K562 (cell line): ENCODE results near the gene SLC3A2. TPM values are rescaled to one million over a fixed set of nuclear protein-coding genes. Genes with fewer than 3 reads are reported as not detected.

Source experiments
- BCLAF1 ChIP-seq, 2 experiments: fragments of 450-650 bp in 1 of 2; IDR thresholded peaks; 2 replicates each; pipeline ENCODE4 v1.6.1; 2011 to 2017; ENCODE audit warnings: low read depth in 2 of 2, antibody characterized with exemption in 1 of 2, borderline replicate concordance in 1 of 2, low read length in 1 of 2, mild to moderate bottlenecking in 1 of 2, mixed read lengths in 1 of 2; ENCODE audit not compliant: control insufficient read depth in 1 of 2
- BRD9 ChIP-seq: fragments of 450-650 bp; IDR thresholded peaks from 2 replicates; pipeline ENCODE4 v1.6.1; 2018; ENCODE audit warnings: low read depth; ENCODE audit not compliant: partially characterized antibody
- ESRRB ChIP-seq: fragments of 250-450 bp; sonication (Bioruptor Pico); IDR thresholded peaks from 2 replicates; pipeline ENCODE4 v1.5.0; 2020; ENCODE audit warnings: mild to moderate bottlenecking, moderate library complexity, borderline replicate concordance
- ILF3 ChIP-seq: fragments of 450-650 bp; IDR thresholded peaks from 2 replicates; pipeline ENCODE4 v1.6.1; 2018; ENCODE audit warnings: antibody characterized with exemption, mild to moderate bottlenecking, moderate library complexity, borderline replicate concordance
- KHSRP ChIP-seq: fragments of 450-650 bp; IDR thresholded peaks from 2 replicates; pipeline ENCODE4 v1.6.1; 2017
- MAFG ChIP-seq: fragments of 450-650 bp; conservative IDR thresholded peaks from 2 replicates; pipeline ENCODE4 v1.6.1; 2016; ENCODE audit warnings: missing genetic modification characterization, missing compliant biosample characterization
- PHF8 ChIP-seq: fragments of 200-600 bp; sonication (generic); IDR thresholded peaks from 2 replicates; pipeline ENCODE4 v1.6.1; 2012; ENCODE audit warnings: mixed run types, mild to moderate bottlenecking, inconsistent platforms, low read length, moderate library complexity, borderline replicate concordance
- RBM39 ChIP-seq: fragments of 200-400 bp; formaldehyde crosslinking; optimal IDR thresholded peaks from 2 replicates; pipeline ENCODE3; 2018; ENCODE audit warnings: low read depth, low read length
- TAL1 ChIP-seq: fragments of 450-650 bp; IDR thresholded peaks from 2 replicates; pipeline ENCODE4 v1.6.1; 2016; ENCODE audit warnings: mild to moderate bottlenecking
- TCF7L2 ChIP-seq: fragments of 150-350 bp; IDR thresholded peaks from 2 replicates; pipeline ENCODE4 v1.6.1; 2016; ENCODE audit warnings: low read depth, mild to moderate bottlenecking, low read length, moderate library complexity
- ZEB2 ChIP-seq: fragments of 450-650 bp; IDR thresholded peaks from 2 replicates; pipeline ENCODE4 v1.6.1; 2016
- ZNF311 ChIP-seq: fragments of 250-450 bp; sonication (Bioruptor Pico); IDR thresholded peaks from 2 replicates; pipeline ENCODE4 v1.4.0; 2020; ENCODE audit warnings: mild to moderate bottlenecking, moderate library complexity
- ZNF639 ChIP-seq, 2 experiments: fragments of 200-800 bp in 1 of 2; sonication (Bioruptor generic) in 1 of 2; sonication (generic) in 1 of 2; formaldehyde crosslinking in 1 of 2; IDR thresholded peaks in 1 of 2; conservative IDR thresholded peaks in 1 of 2; 2 replicates each; pipeline versions ENCODE4 v1.5.0 to v1.6.1; 2016 to 2020; ENCODE audit warnings: missing compliant biosample characterization in 1 of 2, missing genetic modification characterization in 1 of 2, missing genetic modification reagents in 1 of 2
- ZNF695 ChIP-seq: fragments of 450-650 bp; formaldehyde crosslinking; IDR thresholded peaks from 2 replicates; pipeline ENCODE4 v1.4.0; 2020; ENCODE audit warnings: mild to moderate bottlenecking, moderate library complexity
- polyA plus RNA-seq, 8 experiments: library from polyadenylated mRNA; depleted of rRNA in 4 of 8; stranded (reverse) in 5 of 8; unstranded in 3 of 8; fragments of >200 nt; fragmentation: Nextera tagmentation in 2 of 8; fragmentation: Illumina TruSeq in 1 of 8; extraction: Ambion mirVana in 2 of 8; extraction: Trizol in 1 of 8; gene quantifications; 2 replicates each; pipeline versions ENCODE4 v1.2.1 to v1.2.3, GENCODE V29; 2011 to 2014; ENCODE audit warnings: inconsistent platforms in 1 of 8, missing spikeins in 1 of 8
- total RNA-seq, 7 experiments: library from RNA; depleted of rRNA in 6 of 7; stranded (reverse); fragments of >200 nt in 6 of 7; fragmentation: Illumina TruSeq in 2 of 7; extraction: Trizol in 2 of 7; gene quantifications; 2 replicates each; pipeline versions ENCODE4 v1.2.1 to v1.2.3, GENCODE V29; 2011 to 2021; ENCODE audit warnings: low replicate concordance in 1 of 7
- TF ChIP-seq, protein P1 (sequence below): fragments of 150-350 bp; IDR thresholded peaks from 2 replicates; pipeline ENCODE4 v1.6.1; 2014; ENCODE audit warnings: low read depth, mild to moderate bottlenecking, low read length, borderline replicate concordance
- TF ChIP-seq, protein P2 (sequence below): fragments of 450-650 bp; formaldehyde crosslinking; IDR thresholded peaks from 2 replicates; pipeline ENCODE4 v1.4.0; 2020; ENCODE audit warnings: mild to moderate bottlenecking, moderate library complexity

SLC3A2 gene
- total and polyA plus RNA-seq, 9 of the 15 experiments (the other 6 are each of a cell fraction or from before 2014, with no cell fraction given): 20.0 to 296 (median 214) TPM

GRCh38 chr11:62880803-62881578, at the start of gene SLC3A2 (continued):
- TF ChIP-seq, protein P1, sequence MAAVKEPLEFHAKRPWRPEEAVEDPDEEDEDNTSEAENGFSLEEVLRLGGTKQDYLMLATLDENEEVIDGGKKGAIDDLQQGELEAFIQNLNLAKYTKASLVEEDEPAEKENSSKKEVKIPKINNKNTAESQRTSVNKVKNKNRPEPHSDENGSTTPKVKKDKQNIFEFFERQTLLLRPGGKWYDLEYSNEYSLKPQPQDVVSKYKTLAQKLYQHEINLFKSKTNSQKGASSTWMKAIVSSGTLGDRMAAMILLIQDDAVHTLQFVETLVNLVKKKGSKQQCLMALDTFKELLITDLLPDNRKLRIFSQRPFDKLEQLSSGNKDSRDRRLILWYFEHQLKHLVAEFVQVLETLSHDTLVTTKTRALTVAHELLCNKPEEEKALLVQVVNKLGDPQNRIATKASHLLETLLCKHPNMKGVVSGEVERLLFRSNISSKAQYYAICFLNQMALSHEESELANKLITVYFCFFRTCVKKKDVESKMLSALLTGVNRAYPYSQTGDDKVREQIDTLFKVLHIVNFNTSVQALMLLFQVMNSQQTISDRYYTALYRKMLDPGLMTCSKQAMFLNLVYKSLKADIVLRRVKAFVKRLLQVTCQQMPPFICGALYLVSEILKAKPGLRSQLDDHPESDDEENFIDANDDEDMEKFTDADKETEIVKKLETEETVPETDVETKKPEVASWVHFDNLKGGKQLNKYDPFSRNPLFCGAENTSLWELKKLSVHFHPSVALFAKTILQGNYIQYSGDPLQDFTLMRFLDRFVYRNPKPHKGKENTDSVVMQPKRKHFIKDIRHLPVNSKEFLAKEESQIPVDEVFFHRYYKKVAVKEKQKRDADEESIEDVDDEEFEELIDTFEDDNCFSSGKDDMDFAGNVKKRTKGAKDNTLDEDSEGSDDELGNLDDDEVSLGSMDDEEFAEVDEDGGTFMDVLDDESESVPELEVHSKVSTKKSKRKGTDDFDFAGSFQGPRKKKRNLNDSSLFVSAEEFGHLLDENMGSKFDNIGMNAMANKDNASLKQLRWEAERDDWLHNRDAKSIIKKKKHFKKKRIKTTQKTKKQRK: no peak
- no peak; the same call in 1 of the 2 replicates for TF ChIP-seq ILF3
- TF ChIP-seq PHF8: peak; percentile 90
- peak in 1 of 2 experiments; percentile 78; a peak in 1 of 4 replicates for TF ChIP-seq ZNF639 (CRISPR knock-in tag; conservative IDR thresholded peaks at IDR 0.05 in 1 of 2, IDR thresholded peaks at IDR 0.05 in 1 of 2)
- TF ChIP-seq TAL1: no peak
- TF ChIP-seq ZNF695 (CRISPR knock-in tag): 0 out of 2 replicates have a peak, but pooled peaks have one; percentile 60
- TF ChIP-seq BCLAF1 (IDR thresholded peaks at IDR 0.05; ENCODE audit: borderline replicate concordance in 1 of 2, control insufficient read depth in 1 of 2, low read depth in 2 of 2, low read length in 1 of 2): 0 out of 4 replicates have a peak, but pooled peaks of 1 of the 2 experiments have one; percentile 74
- TF ChIP-seq, protein P2, sequence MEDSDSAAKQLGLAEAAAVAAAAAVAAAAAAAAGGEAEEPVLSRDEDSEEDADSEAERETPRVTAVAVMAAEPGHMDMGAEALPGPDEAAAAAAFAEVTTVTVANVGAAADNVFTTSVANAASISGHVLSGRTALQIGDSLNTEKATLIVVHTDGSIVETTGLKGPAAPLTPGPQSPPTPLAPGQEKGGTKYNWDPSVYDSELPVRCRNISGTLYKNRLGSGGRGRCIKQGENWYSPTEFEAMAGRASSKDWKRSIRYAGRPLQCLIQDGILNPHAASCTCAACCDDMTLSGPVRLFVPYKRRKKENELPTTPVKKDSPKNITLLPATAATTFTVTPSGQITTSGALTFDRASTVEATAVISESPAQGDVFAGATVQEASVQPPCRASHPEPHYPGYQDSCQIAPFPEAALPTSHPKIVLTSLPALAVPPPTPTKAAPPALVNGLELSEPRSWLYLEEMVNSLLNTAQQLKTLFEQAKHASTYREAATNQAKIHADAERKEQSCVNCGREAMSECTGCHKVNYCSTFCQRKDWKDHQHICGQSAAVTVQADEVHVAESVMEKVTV (CRISPR knock-in tag): no peak
- TF ChIP-seq KHSRP: no peak
- TF ChIP-seq MAFG (tag): no peak
- TF ChIP-seq ZEB2: no peak
- no peak for TF ChIP-seq TCF7L2
- TF ChIP-seq ESRRB (CRISPR knock-in tag): 0 out of 2 replicates have a peak, but pooled peaks have one; percentile 39
- peak; percentile 43; the same call in 1 of the 2 replicates for TF ChIP-seq ZNF311 (CRISPR knock-in tag)
- TF ChIP-seq BRD9: peak; percentile 91
- TF ChIP-seq RBM39: no peak
